Cardiac muscle cell (in vitro differentiated cells and primary cell): ENCODE data around the gene ENPEP. TPM values are rescaled to one million over a fixed set of nuclear protein-coding genes. Genes with fewer than 3 reads are reported as not detected.

Experiments
- polyA plus RNA-seq: library from polyadenylated mRNA; unstranded; fragments of >200 nt; fragmentation: Nextera tagmentation; extraction: Ambion mirVana; gene quantifications from 2 replicates; pipeline ENCODE4 v1.2.1, GENCODE V29; 2016
- total RNA-seq: library from RNA; depleted of rRNA; stranded (reverse); fragments of >200 nt; gene quantifications from 2 replicates; pipeline ENCODE4 v1.2.3, GENCODE V29; 2016

The ENPEP gene
- total and polyA plus RNA-seq, 2 experiments from 2014 or later: 4.6 to 5.5 TPM

Other genes with a start within 250 kb of the ENPEP start
- gene PITX2, start 146.9 kb downstream of the ENPEP start, total RNA-seq: 1.5 and 4.7 TPM in 2 replicates
- 0.77 and 7.0 TPM in 2 replicates for gene PITX2, start 146.9 kb downstream of the ENPEP start, polyA plus RNA-seq